Measurements from ENCODE around the gene NPDC1. TPM values are rescaled to one million over a fixed set of nuclear protein-coding genes. Genes with fewer than 3 reads are reported as not detected.

NPDC1 gene
- total RNA-seq, 1 donor from 2014 or later: 152 TPM

GRCh38 chr9:136997371-136997770 is 48.6 kb downstream of the NPDC1 start:
- no peak for TF ChIP-seq CTCF (IDR thresholded peaks at IDR 0.05)
- peaks cover 63% of the 10 kb centered on the region for H3K4me1 ChIP-seq
- intact Hi-C loops (cut with DNase I): no loop called here
- DNase-seq (no peak), ATAC-seq (no peak)
- no peaks in the 10 kb centered on the region for H3K9me3 ChIP-seq
- H3K27ac ChIP-seq: peak overlapping the region; percentile 80
- H3K36me3 ChIP-seq: peaks cover 13% of the 10 kb centered on the region
- H3K4me3 ChIP-seq: peak overlapping the region; percentile 46
- no peaks in the 10 kb centered on the region for H3K27me3 ChIP-seq

- H3K4me3 ChIP-seq: peak within 1 kb of the TSS; percentile 46
- intact Hi-C loops (cut with DNase I): no loop called here
- ATAC-seq: peak; percentile 51
Observed at GRCh38 chr9:136996361-136997292, 49.4 kb downstream of the NPDC1 start, which contains the start of gene CLIC3. Gene CLIC3 (minus strand): TSS chr9:136996568. CDS start chr9:136996543, 25 bp downstream.

GRCh38 chr9:136995772-136996311 is 50.1 kb downstream of the NPDC1 start:
- peak overlapping the region; percentile 80 for H3K27ac ChIP-seq
- no peak for TF ChIP-seq CTCF (IDR thresholded peaks at IDR 0.05)
- H3K4me3 ChIP-seq: peak overlapping the region; percentile 46
- peak; percentile 36 for ATAC-seq
- intact Hi-C loops (cut with DNase I): no loop called here
- peaks cover 13% of the 10 kb centered on the region for H3K36me3 ChIP-seq
- peak; percentile 93 for DNase-seq
- no peaks in the 10 kb centered on the region for H3K27me3 ChIP-seq
- no peaks in the 10 kb centered on the region for H3K9me3 ChIP-seq
- H3K4me1 ChIP-seq: peaks cover 63% of the 10 kb centered on the region

More at GRCh38 chr9:136996361-136997292, 49.4 kb downstream of the NPDC1 start, which contains the start of gene CLIC3:
- Histone ChIP-seq H3K27ac (peak within 1 kb of the TSS; percentile 80), H3K9me3 (no peaks in the 10 kb centered on the region), H3K27me3 (no peaks in the 10 kb centered on the region), H3K36me3 (peaks cover 13% of the 10 kb centered on the region), H3K4me1 (peaks cover 63% of the 10 kb centered on the region)
- DNase-seq: peak; percentile 90
- no peak for TF ChIP-seq CTCF (IDR thresholded peaks at IDR 0.05)

GRCh38 chr9:136995362-136995761 is 50.6 kb downstream of the NPDC1 start:
- intact Hi-C loops (cut with DNase I): no loop called here
- peaks cover 59% of the 10 kb centered on the region for H3K4me1 ChIP-seq
- H3K9me3 ChIP-seq: no peaks in the 10 kb centered on the region
- no peak for TF ChIP-seq CTCF (IDR thresholded peaks at IDR 0.05)
- H3K27ac ChIP-seq: no peak overlapping the region
- peaks cover 13% of the 10 kb centered on the region for H3K36me3 ChIP-seq
- H3K4me3 ChIP-seq: peak overlapping the region; percentile 46
- no peak for ATAC-seq
- no peak for DNase-seq
- no peaks in the 10 kb centered on the region for H3K27me3 ChIP-seq

GRCh38 chr9:136994888-136995230 is 51.1 kb downstream of the NPDC1 start:
- intact Hi-C loops (cut with DNase I): no loop called here

More at GRCh38 chr9:136994888-136995230, 51.1 kb downstream of the NPDC1 start:
- Histone ChIP-seq H3K27ac (no peak overlapping the region), H3K4me1 (peaks cover 57% of the 10 kb centered on the region), H3K27me3 (no peaks in the 10 kb centered on the region), H3K9me3 (no peaks in the 10 kb centered on the region), H3K36me3 (peaks cover 13% of the 10 kb centered on the region), H3K4me3 (peak overlapping the region; percentile 46)
- ATAC-seq: no peak
- no peak for TF ChIP-seq CTCF (IDR thresholded peaks at IDR 0.05)
- DNase-seq: no peak
